ENCODE measurements around the gene SHLD1.
"Not testable (repeated sequence)": the region's sequence is repeated elsewhere in the genome, so short reads cannot be mapped to it uniquely, and the experiment has no call there.

The SHLD1 gene, protein sequence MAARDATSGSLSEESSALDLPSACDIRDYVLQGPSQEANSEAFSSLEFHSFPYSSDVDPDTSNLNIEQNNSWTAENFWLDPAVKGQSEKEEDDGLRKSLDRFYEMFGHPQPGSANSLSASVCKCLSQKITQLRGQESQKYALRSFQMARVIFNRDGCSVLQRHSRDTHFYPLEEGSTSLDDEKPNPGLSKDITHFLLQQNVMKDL

DNA sequence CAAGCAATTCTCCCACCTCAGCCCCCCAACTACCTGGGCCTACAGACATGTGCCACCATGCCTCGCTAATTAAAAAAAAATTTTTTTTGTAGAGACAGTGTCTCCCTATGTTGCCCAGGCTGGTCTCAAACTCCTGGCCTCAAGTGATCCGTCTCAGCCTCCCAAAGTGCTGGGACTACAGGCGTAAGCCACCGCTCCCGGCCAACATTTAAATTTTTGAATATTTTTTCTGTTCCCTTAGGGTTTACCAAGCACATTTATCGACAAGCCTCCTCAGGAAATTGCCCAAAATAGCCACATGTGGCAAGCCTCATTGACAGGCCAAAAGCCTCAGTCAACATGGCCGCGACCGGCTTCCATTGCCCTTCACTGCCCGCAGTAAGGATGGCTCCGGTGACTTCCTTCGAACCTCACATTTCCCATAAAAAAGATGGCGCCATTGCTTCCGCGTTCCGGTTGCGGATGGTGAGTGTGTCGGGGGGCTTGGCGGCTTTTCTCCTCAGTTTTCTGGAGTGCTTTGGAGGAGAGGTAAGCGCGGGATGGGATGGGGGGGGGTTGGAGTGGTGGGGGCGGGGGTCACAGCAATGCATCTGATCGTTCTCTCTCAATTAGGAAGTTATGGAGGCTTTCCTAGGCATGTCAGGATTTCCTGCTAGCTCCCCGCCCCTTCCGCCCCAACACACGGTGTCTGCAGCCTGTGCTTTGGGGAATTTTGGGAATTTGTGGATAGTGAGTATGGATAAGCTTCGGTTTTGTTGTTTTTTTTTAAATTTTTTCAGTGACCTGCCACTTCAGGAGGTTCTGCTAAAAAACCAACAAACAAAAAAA, at the start of gene SHLD1:
Gene SHLD1 (plus strand): TSS at position 450 of the 828 bp plus-strand sequence. CDS start 22,465 bp downstream, outside the sequence.
- DNase-seq, result peak; percentile 85

DNA sequence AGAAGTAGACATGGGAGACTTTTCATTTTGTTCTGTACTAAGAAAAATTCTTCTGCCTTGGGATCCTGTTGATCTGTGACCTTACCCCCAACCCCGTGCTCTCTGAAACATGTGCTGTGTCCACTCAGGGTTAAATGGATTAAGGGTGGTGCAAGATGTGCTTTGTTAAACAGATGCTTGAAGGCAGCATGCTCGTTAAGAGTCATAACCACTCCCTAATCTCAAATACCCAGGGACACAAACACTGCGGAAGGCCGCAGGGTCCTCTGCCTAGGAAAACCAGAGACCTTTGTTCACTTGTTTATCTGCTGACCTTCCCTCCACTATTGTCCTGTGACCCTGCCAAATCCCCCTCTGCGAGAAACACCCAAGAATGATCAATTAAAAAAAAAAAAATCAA, 47.9 kb upstream of the SHLD1 start:
- not testable (repeated sequence) for DNase-seq

DNA sequence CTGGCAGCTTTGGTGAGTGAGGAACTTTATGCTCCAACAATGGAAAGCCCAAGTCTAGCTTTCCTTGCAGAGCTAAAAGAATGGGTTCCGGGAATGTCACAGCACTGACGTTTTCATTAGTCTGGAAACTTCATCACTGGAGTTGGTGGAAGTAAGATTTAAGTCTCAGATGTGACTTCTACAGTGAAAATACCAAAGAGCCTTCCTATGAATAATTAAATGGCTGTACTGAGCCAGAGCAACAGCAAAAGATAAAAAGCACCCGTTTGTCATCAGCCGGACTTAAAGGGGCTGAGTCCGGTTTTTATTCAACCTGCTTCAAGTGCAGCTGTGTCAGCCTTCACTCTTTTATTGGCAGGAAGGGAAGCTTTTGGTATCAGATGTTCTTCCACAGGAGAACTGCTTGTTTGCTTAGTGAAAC, 46.5 kb upstream of the SHLD1 start:
- DNase-seq, result no peak

DNA sequence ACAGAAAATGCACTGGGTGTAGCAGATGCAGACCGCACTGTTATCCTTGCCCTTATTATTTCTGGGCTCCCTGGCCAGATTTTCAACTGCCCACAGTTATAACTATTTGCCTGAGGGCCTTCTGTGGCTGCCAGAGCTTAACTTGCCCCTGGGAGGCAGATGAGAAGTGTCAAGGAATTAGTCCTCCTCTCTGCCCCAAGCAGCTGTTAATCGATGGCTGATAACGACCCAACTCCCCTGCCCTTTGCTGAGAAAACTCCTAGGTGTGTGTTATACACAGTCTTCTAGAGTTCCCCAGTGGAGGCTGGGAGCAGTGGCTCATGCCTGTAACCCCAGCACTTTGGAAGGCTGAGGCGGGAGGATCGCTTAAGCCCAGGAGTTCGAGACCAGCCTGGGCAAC, 44.4 kb upstream of the SHLD1 start:
- DNase-seq, result no peak

DNA sequence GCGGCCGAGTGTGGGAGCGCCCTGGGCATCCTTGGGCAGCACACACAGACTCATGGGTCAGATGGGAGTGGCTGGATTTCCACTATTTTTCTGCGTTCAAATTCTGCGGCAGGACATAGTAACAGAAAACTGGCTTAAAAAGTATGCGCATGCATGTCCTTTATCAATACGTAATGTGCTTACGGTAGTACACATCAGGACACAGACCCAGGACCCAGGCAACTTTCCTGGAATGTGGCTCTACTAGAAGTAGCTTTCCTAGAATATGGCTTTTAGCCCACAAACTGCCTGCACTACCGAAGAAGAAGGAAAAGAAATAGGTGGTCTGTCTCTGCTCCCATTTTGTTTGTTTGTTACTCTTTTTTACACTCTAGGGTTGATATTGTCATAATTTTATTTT, 43.4 kb upstream of the SHLD1 start:
- no peak for DNase-seq

DNA sequence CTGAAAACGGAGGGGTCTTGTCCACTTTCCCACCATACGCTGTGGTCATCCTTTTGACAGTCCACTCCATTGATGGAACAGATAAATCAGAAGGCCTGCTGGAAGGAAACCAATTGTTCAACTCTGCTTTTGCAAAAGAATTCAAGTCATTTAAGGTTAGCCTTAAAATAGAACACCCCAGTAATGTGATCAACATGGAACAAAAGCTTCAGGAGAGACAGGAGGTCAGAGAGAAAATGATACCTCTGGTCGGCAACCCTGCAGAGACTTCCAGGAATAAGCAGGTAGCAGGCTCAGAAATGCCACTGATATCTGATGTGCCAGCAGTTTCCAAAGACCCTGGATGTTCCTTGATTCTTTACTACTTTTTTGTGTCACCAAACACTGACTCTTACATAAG, 39.6 kb upstream of the SHLD1 start:
- DNase-seq, result no peak

DNA sequence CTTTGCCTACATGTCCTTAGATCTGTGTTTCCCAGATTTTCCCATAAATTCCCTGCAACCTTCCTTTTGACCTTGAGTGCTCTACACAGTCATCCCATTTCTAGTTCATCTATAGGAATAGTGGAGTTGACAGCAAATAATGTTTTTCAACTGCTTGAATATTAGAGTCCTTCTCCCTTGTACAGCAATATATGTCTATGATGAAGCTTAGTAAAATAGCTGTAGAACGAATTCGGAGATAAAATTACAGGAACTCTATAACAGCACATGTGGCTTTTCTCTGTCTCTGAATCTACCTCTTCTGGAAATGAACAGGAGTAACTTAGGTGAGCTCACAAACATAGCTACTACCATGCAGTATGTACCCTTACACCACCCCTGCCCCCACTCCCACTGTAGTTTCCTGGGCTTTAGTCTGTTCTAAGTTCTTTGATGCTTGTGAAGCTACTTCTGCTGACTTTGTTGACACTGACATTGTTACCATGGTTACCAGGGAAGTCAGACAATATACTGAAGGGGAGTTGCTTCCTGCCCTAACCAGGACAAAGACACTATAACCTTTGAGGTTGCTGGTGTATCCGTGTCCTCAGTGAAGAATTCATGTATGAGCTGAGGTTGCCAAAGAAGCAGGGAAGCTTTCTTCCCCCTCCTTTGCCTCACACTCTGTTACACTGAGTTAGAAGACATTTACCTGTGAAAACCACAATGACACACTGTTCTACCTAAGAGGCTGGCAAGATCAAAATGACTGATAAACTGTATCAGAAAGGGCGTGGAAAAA, 35.8 kb upstream of the SHLD1 start:
- DNase-seq, result peak; percentile 94

DNA sequence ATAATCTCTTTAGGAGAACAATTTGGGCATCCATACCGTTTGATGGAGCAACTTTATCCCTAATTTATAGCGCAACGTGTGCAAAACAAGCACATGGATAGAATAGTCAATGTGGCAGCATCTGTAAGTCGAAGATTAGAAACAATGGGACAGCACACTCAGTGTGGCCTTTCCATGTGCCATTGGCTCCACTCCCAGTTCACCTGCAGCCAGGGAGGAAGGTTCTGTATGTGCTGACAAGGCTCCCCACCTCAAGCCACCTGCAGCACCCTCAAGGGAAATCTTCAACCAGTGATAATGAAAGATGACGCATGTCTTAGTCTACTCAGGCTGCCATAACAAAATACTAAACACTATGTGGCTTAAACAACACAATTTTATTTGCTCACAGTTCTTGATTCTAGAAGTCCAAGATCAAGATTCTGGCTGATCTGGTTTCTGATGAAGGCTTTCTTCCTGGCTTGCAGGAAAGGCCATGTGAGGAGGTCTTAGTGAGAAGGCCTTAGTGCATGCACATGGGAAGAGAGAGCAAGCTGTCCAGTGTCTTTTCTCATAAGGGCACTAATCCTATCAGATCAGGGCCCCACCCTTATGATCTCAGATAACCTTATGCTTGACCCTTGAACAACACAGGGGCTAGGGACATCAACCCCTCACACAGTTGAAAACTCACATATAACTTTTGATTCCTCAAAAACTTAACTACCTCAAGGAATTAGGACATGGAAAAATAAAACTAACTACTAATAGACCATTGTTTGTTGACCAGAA, 34.9 kb upstream of the SHLD1 start:
- no peak for DNase-seq

DNA sequence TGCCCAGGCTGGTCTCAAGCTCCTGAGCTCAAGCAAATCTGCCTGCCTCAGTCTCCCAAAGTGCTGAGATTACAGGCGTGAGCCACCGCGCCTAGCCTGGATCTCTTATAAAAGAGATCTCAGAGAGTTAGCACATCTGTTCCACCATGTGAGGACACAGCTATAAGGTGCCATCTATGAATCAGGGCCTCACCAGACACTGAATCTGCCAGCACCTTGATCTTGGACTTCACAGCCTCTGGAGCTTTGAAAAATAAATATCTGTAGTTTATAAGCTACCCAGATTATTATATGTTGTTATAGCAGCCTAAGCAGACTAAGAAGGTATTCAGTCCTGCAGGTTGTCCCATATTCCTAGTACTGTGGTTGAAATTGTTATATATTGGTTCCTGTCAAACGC, 33.2 kb upstream of the SHLD1 start:
- DNase-seq, result no peak

DNA sequence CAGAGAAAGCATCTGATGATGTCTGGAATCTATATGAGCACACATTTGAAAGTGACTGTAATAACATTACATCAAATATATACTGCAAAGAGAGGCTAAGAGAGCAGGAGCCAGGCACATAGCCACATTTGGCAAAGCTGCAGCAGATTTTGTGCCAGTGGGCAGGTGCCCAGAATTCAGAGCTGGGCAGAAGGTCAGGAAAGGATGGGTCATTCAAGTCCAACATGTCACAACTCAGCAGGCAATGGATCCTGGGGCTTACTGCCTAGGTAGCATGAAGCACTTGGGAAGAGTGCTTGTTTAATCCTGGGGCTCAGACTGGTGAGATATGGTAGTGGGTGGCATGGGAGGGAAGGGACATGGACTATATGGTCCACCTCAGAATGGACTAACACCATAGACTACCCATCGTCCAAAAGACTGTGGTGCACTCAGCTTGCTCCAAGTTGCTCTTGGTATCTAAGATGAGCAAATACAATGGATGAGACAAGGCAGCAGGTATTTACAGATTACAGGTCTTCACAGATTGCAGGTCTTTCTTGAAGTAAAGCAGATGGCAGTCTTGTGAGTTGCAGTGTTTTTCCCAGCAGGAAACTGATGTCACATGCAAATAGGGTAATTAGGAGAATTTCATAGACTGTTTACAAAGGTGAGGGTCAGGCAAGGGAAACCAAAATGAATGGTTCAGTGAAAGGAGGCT, 31.2 kb upstream of the SHLD1 start:
- DNase-seq, result no peak

DNA sequence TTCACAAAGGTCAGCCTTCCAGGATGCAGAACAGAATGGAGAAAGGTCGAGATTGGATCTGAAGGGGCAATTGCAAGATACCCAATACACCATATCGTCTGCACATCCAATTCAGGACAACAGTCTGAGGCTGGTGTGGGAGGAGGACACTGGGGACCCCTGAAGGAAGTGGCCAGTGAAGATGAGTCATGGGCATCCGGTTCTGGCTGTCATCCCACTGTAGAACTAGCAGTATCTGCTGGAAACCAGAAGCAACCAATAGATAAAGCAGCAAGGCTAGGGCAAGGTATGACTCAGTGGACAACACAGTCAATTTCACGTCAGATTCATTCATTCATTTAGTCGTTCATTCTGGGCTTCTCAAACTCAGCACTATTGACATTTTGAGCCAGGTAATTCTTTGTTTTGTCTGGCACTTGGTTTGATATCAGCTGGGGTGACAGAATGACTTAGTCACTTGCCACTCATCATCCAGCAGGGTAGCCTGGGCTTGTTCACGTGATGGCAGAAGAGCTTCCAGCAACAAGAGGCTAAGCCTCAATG, 30.3 kb upstream of the SHLD1 start:
- DNase-seq, result no peak

DNA sequence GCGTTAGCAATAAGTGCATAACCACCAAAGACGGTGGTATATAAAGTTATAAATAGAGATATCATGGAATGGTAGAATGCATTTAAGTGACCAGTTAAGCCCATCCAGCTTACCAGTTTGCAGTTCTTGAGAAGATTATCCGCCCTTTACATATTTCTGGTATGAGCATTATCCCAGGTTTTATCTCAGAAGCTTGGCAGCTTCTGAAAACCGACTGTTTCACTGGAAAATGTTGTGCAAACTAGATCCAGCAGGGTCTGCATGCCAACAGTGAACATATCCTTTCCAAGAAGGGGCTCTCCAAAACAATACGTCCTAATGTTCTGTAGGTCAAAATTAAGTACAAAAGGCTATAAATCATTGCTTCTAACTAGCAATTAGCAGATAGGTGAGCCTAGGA, 29.5 kb upstream of the SHLD1 start:
- no peak for DNase-seq

DNA sequence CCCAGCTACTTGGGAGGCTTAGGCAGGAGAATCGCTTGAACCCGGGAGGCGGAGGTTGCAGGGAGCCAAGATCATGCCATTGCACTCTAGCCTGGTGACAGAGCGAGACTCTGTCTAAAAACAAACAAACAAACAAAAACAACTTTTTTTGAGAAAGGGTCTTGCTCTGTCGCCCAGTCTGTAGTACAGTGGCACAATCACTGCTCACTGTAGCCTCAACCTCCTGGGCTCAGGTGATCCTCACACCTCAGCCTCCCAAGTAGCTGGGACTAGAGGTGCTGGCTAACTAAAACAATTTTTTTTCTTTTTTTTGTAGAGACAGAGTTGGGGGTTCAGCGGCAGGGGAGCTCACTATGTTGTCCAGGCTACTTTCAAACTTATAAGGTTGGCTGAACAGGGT, 28.8 kb upstream of the SHLD1 start:
- not testable (repeated sequence) for DNase-seq

DNA sequence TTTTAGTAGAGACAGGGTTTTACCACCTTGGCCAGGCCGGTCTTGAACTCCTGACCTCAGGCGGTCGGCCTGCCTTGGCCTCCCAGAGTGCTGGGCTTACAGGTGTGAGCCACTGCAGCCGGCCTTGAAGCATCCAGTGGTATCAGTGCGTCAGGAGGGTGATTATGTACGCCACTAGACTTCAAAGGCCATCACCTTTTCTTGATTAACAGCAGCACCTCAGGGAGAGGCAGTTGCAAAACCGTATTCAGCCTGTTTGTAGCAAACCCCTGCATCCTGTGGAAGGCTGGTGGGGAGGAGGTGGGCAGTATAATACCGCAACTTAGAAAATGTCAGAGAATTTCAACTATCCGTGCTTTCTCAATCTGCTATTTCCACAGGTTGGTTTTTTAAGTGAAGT, 27.3 kb upstream of the SHLD1 start:
- peak; percentile 35 for DNase-seq

DNA sequence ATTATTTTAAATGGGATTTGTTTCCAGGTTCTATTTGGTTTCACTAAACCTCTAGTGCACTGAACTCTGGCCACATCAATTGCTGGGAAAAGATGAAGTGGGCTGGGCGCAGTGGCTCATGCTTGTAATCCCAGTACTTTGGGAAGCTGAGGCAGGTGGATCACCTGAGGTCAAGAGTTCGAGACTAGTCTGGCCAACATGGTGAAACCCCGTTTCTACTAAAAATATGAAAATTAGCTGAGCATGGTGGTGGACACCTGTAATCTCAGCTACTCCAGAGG, 25.1 kb upstream of the SHLD1 start:
- not testable (repeated sequence) for DNase-seq

DNA sequence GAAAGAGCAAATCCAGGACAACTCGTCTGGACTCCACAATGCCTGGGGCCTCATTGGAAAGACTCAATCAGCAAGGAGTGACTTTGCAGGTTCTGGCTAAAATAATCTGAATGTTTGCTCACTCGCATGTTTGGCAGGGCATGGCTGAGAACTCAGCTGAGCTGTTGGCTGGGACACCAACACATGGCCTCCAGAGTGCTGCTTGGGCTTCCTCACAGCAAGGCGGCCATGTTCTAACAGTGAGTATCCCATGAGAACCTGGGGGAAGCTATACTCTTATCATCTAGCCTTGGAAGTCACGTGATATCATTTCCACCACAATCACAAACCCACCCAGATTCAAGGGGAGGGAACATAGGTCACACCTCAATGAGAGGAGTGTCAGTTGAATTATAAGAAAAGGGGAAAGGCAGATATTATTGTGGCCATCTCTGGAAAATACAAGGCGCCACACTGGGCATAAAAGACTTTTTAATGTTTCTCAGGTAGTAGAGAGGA, 23.1 kb upstream of the SHLD1 start:
- DNase-seq, result no peak

DNA sequence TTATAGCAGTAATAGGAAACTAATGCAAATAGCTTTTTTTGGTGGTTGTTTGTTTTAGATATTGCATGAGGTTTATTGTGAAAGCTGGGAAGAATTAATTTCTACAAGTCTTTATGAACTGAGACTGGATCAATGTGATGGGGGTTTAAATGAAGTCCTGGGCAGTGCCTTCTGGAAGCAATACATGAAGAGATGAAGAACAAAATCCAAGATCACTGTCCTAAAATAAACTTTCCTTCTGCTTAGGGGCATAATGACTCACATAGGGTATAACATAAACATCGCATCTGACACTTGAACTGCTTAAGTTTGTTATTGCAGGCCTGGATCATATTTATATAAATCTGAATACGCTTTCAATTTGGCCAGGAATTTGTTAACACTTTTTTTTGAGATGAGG, 20.9 kb upstream of the SHLD1 start:
- DNase-seq, result no peak

DNA sequence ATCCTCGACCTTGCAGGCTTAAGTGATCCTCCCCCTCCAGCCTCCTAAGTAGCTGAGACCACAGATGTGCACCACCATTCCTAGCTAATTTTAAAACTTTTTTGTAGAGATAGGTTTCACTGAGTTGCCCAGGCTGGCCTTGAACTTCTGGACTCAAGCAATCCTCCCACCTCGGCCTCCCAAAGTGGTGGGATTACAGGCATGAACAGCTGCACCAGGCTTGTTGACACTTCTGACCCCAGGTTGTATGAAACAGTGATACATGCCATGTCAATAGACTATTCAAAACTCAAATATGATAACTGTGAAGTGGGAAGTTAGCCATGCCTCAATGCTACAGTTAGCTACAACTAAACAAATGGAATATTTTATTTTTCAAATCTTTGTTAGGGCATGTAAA, 20.1 kb upstream of the SHLD1 start:
- no peak for DNase-seq

DNA sequence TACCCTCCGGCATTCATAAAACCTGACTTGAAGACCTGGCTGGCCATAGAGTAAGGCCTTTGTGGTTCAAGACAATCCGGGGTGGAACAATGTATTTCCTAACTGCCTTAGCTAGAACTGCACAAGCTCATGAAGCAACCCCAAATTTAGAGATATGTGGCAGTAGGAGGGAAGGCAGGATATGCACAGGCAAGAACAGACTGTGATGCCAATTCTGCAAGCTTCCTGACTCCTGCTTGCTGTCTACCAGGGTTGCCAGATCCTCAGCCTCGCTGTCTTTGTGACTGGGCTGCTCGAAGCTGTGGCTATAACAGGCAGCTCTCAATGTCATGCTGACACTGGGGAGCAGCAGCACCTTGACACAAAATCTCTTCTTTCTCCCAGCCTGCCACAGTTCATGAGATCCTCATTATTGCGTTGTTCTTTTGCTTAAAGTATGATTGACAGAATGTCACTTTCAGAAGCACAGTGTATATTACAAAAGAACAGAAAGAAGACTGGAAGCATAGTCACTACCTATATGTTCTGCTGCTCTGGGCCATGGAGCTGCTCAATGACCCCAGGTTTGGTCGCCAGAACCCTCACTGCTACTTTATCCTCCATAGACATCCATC, 18.3 kb upstream of the SHLD1 start:
- DNase-seq, result no peak

DNA sequence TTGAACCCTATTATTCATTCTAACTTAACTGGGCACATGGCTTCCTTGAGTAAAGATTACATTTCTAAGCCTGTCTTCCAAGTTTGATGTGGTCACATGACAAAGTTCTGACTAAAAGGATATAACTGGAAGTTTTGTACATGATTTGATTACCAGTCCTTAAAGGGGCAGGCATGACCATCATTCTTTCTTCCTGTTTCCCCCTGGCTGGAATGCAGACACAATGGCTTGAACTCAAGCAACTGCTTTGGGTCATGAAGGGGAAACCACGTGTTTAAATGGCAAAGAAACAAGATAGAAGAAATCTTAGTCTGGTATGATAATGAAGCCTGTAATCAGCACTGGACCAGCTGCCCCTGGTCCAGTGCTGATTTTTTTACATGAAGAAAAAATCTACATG, 15.6 kb upstream of the SHLD1 start:
- no peak for DNase-seq

DNA sequence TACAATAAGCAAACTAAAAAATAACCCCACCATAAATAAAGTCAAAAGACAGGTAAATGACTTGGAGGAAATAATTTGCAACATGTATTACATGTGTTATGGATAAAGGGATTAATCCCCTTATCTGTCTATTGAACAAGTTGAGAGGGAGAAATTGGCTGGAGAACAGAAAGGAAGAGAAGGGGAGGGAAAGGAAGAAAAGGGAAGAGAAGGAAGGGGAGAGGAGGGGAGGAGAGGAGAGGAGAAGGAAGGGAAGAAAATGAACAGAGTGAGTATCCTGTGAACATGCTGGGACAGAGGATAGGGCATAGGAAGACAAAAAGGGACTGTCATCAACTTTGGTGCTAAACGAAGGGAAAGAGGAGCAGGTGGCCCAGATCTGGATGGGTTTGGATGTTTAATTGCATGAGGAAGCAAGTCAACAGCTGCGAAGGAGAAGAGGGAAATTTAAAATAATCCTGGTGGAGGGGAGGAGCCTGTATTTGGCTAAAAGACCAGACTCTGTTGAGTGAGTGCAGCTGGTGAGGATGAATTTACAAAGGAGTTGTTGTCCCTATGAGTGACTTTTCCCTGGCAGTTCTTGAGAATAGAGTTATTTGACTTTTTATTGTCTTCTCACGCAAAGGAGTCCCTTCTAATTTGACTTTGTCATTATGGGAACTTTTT, 14.2 kb upstream of the SHLD1 start:
- no peak for DNase-seq
